Measurements from ENCODE around the gene PNKP.
"Not testable (repeated sequence)": the region's sequence is repeated elsewhere in the genome, so short reads cannot be mapped to it uniquely, and the experiment has no call there.

Gene PNKP

DNA sequence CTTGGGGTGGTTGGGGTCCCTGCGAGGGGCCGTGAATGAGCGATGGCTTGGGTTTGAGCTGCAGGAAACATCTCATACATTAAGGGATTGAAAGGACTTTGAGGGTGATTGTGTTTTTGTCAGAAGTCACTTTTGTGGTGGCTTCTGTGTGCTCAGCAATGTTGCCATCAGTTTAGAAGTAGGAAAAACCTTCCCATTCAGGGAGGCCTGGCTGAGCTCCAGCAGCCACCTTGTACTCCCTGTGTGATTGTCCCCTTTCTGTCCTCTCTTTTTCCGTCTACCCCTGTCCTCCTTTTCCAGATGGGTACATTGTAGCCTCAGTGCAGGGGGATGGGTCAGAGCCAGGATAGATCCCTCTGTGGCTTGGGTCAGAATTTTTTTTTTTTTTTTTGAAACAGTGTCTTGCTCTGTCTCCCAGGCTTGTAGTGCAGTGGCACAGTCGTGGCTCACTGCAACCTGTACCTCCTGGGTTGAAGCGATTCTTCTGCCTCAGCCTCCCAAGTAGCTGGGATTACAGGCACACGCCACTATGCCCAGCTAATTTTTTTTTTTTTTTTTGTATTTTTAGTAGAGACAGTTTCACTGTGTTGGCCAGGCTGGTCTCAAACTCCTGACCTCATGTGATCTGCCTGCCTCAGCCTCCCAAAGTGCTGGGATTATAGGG, 47.8 kb downstream of the PNKP start:
- not testable (repeated sequence) for DNase-seq (ENCODE audit: low read depth in 2 of 2)

DNA sequence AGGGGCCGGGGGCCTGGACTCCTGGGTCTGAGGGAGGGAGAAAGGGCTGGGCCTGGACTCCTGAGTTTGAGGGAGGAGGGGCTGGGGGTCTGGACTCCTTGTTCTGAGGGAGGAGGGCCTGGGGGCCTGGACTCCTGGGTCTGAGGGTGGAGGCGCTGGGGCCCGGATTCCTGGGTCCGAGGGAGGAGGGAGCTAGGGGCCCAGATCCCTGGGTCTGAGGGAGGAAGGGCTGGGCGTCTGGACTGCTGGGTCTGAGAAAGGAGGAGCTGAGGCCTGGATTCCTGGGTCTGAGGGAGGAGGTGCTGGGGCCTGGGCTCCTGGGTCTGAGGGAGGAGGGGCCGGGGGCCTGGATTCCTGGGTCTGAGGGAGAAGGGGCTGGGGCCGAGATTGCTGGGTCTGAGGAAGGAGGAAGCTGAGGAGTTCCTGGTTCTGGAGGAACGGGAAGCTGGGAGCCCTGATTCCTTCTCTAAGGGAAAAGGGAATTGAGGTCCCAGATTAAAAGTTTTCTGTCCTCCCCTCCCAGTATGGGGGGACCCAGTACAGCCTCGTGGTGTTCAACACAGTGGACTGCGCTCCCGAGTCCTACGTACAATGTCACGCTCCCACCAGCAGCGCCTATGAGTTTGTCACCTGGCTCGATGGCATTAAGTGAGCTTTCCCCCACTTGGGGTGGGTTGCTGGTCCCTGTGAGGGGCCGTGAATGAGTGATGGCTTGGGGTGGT, 48.6 kb downstream of the PNKP start:
- DNase-seq (ENCODE audit: low read depth in 2 of 2), result no peak

DNA sequence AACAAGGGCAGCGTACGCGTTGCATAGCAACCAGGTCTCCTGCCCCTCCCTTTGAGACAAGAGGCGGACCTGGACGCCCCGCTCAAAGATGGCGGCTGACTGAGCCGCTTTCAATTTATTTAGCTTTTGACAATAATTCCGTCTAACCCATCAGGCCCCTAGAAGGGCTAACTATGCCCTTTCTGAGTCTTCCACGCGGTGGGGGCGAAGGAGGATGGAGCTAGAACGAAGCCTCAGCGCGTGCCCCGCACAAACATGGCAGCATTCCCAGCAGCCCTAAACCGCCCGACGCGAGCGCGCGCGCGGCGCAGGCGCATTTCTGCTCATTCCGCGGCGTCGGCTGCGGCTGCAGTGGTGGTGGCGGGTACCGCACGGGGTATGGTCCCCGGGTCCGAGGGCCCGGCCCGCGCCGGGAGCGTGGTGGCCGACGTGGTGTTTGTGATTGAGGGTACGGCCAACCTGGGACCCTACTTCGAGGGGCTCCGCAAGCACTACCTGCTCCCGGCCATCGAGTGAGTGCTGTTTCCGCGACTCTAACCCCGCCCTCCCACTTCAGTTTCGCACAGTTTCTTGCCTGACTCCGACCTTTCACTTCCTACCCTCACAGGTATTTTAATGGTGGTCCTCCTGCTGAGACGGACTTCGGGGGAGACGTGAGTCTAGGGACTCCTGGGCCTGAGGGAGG, 49.3 kb downstream of the PNKP start, which contains the start of gene MED25:
Gene MED25, plus strand, starts transcription at position 326 of the 685 bp plus-strand sequence. Its CDS starts 53 bp downstream, at position 379.
- peak; percentile 69 to 77 for DNase-seq (ENCODE audit: low read depth in 2 of 2)

DNA sequence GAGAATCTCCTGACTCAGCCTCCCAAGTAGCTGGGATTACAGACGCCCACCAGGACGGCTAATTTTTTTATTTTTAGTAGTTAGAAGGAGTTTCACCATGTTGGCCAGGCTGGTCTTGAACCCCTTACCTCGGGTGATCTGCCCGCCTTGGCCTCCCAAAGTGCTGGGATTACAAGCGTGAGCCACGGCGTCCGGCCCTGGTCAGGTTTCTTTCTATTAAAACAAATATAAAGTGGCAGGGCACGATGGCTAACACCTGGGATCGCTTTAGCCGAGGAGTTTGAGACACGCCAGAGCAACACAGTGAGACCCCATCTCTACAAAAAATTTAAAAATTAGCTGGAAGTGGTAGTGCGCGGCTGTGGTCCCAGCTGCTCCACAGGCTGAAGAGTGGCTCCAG, 50.8 kb downstream of the PNKP start:
- no peak for DNase-seq (ENCODE audit: low read depth in 2 of 2)

DNA sequence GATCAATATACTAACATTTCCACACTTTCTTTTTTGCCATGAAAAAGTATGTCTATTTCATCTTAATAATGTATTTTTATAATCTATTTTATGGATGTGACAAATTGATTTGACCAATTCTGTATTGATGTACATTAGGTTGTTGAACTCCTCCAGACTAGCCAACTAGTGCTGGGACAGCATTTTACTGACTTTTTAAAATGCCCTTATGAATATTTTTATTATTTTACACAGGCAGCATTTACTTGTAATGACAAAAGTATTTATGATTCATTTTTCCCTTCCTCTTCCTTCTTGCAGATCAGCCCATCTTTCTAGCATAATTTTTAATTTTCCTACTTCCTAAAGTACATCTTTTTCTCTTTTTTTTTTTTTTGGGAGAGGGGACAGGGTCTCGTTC, 53.4 kb downstream of the PNKP start:
- DNase-seq (ENCODE audit: low read depth in 2 of 2), result no peak

DNA sequence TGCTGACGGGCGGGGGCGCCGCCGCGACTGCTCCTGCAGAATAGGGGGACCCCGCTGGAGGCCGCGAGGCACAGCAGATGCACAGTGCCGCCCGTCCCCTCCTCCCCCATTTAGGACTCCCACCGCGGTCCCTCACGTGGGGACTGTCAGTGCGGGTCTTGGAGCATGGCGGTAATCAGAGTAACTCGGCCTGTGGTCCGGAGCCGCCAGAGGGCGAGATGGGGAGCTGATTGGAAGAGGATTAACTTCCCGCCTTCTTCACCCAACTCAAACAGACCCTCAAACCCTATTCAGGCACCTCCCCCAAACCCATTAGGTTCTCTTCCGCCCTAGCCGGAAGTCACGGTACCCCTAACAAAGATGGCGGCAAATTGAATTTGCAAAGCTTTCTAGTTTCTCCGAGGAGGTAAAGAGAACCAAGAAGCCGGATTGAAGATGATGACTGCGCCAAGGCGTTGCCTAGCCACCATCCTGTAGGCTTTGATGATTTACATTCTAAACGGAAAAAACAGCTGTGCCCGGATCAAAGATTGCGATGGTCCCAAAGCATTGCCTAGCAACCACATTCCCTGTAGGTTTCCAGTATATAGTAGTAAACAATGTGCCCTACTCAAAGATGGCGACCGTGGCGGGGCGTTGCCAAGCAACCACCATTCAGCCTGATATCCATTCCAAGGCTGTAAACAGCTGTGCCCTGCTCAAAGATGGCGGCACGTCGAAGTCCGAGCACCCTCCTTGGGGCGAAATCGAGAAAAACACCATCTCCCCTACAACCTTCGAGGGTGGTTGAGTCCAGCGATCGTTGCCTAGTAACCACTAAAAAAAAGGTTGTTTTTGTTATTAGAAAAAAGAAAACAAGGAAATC, 54.1 kb downstream of the PNKP start, which contains the start of gene FUZ:
Gene FUZ, minus strand, starts transcription at position 296 of the 865 bp plus-strand sequence. Its CDS starts 186 bp downstream, at position 110.
- peak; percentile 84 to 86 for DNase-seq (ENCODE audit: low read depth in 2 of 2)

DNA sequence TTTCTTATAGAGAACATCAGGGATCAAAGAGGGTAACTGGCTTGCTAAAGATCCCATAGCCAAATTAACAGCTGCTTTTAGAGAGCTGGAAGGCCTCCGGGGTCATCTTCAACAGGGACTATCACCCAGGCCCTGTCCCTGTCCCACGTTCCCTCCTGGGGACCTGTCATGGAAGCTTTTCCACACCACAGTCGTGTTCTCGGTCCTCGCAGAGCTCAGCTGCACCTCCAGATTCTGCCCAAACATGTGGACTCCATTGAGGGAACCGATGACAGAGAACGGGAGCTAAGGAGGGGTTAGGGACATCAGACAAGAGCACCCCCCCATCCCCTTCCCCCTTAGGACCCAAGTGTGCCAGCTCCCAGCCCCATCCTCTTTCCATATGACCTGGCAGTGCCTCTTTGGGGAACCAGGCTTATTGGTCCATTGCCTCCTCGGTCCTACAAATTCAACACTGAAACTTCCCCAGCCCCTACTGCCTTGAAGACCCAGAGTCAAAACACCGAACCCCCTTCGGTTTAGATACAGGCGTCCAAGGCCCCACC, 54.9 kb downstream of the PNKP start:
- DNase-seq (ENCODE audit: low read depth in 2 of 2), result no peak

DNA sequence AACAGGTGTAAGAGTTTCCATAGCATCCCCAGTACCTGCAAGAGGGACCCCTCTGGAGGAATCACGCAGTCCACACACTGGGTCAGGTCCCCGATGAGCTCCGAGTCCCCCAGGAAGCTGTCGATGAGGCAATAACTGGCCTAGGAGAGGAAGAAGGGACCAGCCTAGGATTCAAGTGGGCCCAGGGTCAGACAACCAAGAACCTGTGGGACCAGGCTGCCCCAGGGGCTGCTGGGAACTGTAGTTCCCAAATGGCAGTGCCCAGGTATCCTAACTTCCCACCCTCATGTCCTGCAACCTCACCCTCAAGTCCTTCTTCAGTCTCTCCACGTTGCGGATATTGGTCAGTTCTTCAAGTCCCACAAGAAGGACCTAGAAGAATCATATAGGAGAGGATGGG, 56.0 kb downstream of the PNKP start:
- DNase-seq (ENCODE audit: low read depth in 2 of 2), result no peak
